PFSK-1 (cell line): ENCODE results near the gene ESRRA.

ENCODE experiments used
- FOXP2 ChIP-seq: optimal IDR thresholded peaks from 2 replicates; pipeline ENCODE3; 2011; ENCODE audit warnings: borderline replicate concordance, control low read depth, inconsistent platforms; ENCODE audit not compliant: insufficient read depth; ENCODE audit errors: extremely low read length, extremely low read depth
- POLR2AphosphoS5 ChIP-seq: IDR thresholded peaks from 2 replicates; pipeline ENCODE4 v1.6.1; 2012; ENCODE audit warnings: low read depth, mild to moderate bottlenecking, control low read depth, low read length, moderate library complexity
- SIN3A ChIP-seq: IDR thresholded peaks from 2 replicates; pipeline ENCODE4 v1.6.1; 2012; ENCODE audit warnings: mild to moderate bottlenecking, low read length, moderate library complexity, borderline replicate concordance; ENCODE audit not compliant: insufficient read depth
- TAF1 ChIP-seq: IDR thresholded peaks from 2 replicates; pipeline ENCODE4 v1.6.1; 2012; ENCODE audit warnings: low read length, control low read depth, borderline replicate concordance; ENCODE audit not compliant: insufficient read depth
- TF ChIP-seq, protein P1 (sequence below), 2 experiments: IDR thresholded peaks; 2 replicates each; pipeline versions ENCODE4 v1.6.1 to v1.8.0; 2011 to 2012; ENCODE audit warnings: low read depth in 2 of 2, low read length in 2 of 2, control low read depth in 1 of 2, inconsistent platforms in 1 of 2, mild to moderate bottlenecking in 1 of 2, moderate library complexity in 1 of 2; ENCODE audit not compliant: insufficient read depth in 1 of 2

ESRRA gene

DNA sequence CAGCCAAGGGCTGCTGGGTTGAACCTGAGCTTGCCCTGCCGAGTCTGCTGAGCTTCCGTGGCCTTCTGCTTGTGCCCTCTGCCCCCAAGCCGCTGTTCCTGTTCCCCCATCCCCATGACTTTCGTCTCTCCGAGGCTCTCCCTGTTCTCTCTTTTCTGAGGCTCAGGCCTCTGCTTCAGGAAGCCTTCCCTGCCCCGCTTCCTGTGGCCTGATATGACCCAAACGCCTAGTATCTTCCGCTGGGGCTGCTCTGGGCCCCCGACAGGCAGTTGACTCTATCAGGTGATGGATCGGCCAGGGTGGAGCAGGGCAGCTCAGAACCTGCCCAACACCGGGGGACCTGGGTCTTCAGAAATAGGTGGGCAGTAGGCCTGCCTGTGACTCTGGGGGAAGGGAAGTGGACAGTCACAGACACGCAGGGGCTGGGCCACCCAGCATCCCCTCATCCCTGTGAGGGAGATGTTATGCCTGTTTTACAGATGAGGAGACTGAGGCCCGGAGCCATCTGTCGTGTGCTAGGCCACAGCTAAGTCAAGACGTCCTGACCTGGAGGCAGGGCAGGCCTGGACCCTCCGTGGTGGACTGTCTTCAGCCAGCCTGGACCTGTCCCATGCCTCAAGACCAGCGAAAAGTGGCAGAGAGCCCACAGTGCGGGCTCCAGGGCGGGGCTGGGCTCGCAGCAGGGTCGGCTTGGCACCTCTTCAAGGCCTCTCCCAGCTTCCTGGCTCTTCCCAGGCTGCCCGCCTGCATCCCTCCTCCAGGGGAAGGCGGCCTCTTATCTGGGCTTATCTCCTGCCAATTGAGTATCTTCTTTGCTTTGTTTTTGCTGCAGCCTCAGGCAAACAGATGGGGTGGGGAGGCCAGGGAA is 37.1 kb upstream of the ESRRA start:
- TF ChIP-seq FOXP2 = no peak
- TF ChIP-seq, protein P1, sequence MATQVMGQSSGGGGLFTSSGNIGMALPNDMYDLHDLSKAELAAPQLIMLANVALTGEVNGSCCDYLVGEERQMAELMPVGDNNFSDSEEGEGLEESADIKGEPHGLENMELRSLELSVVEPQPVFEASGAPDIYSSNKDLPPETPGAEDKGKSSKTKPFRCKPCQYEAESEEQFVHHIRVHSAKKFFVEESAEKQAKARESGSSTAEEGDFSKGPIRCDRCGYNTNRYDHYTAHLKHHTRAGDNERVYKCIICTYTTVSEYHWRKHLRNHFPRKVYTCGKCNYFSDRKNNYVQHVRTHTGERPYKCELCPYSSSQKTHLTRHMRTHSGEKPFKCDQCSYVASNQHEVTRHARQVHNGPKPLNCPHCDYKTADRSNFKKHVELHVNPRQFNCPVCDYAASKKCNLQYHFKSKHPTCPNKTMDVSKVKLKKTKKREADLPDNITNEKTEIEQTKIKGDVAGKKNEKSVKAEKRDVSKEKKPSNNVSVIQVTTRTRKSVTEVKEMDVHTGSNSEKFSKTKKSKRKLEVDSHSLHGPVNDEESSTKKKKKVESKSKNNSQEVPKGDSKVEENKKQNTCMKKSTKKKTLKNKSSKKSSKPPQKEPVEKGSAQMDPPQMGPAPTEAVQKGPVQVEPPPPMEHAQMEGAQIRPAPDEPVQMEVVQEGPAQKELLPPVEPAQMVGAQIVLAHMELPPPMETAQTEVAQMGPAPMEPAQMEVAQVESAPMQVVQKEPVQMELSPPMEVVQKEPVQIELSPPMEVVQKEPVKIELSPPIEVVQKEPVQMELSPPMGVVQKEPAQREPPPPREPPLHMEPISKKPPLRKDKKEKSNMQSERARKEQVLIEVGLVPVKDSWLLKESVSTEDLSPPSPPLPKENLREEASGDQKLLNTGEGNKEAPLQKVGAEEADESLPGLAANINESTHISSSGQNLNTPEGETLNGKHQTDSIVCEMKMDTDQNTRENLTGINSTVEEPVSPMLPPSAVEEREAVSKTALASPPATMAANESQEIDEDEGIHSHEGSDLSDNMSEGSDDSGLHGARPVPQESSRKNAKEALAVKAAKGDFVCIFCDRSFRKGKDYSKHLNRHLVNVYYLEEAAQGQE (IDR thresholded peaks at IDR 0.05; ENCODE audit: insufficient read depth in 1 of 2, low read depth in 2 of 2, low read length in 2 of 2) = no peak
- TF ChIP-seq TAF1 = no peak
- 0 out of 2 replicates have a peak, but pooled peaks have one; percentile 30 for TF ChIP-seq SIN3A
- TF ChIP-seq POLR2AphosphoS5 = peak; percentile 33

DNA sequence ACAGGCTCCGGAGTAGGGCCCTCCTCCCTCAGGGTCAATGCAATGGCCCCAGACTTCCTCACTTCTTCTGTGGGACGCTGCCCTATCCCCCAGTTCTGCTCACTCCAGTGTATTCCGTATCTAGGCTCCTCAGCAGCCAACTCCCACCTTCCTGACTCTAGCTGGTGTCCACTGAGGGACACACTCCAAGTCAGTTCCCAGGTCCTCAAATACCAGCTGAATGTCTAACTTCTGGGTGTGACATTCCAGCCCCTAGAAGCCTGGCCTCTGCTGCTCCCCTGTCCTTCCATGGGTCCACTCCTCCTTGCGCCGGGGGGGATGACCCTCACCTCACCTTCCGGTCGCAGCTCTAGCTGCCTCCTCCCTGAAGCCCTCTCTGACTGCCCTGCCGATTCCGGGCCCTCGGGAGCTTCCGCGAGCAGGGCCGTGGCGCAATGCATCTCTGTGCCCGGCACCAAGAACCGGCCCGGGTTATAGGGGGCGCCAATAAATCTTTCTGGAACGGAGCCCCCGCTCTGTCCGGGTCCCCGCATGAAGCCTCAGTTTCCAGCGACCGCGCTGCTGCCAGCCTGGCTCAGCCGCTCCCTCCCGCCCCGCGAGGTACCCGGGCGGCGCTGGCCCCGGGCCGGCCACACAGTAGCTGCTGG is 36.3 kb upstream of the ESRRA start:
- 0 out of 2 replicates have a peak, but pooled peaks have one; percentile 5 for TF ChIP-seq POLR2AphosphoS5
- TF ChIP-seq TAF1 = no peak
- TF ChIP-seq, protein P1 (IDR thresholded peaks at IDR 0.05; ENCODE audit: insufficient read depth in 1 of 2, low read depth in 2 of 2, low read length in 2 of 2) = 0 out of 4 replicates have a peak, but pooled peaks of 1 of the 2 experiments have one; percentile 25
- no peak for TF ChIP-seq FOXP2
- no peak for TF ChIP-seq SIN3A

- TF ChIP-seq POLR2AphosphoS5 (peak; percentile 9; the same call in 1 of the 2 replicates), SIN3A (peak; percentile 92), TAF1 (peak; percentile 81; the same call in 1 of the 2 replicates), FOXP2 (no peak)
- TF ChIP-seq, protein P1 (IDR thresholded peaks at IDR 0.05; ENCODE audit: insufficient read depth in 1 of 2, low read depth in 2 of 2, low read length in 2 of 2) = 0 out of 4 replicates have a peak, but pooled peaks of 1 of the 2 experiments have one; percentile 6
Observed at GRCh38 chr11:64269540-64270220, 35.6 kb upstream of the ESRRA start.

- TF ChIP-seq TAF1 (no peak), POLR2AphosphoS5 (no peak), SIN3A (no peak), FOXP2 (no peak)
- TF ChIP-seq, protein P1 (IDR thresholded peaks at IDR 0.05; ENCODE audit: insufficient read depth in 1 of 2, low read depth in 2 of 2, low read length in 2 of 2) = no peak
Observed at GRCh38 chr11:64275031-64275800, 30.1 kb upstream of the ESRRA start.
